ENCODE data around the gene FOXP2. TPM values are rescaled to one million over a fixed set of nuclear protein-coding genes. Genes with fewer than 3 reads are reported as not detected.

Gene FOXP2
- total RNA-seq, 1 donor from 2014 or later, result 2.1 TPM

GRCh38 chr7:114405427-114405826 is 9.2 kb upstream of the FOXP2 start:
- TF ChIP-seq, protein P1, sequence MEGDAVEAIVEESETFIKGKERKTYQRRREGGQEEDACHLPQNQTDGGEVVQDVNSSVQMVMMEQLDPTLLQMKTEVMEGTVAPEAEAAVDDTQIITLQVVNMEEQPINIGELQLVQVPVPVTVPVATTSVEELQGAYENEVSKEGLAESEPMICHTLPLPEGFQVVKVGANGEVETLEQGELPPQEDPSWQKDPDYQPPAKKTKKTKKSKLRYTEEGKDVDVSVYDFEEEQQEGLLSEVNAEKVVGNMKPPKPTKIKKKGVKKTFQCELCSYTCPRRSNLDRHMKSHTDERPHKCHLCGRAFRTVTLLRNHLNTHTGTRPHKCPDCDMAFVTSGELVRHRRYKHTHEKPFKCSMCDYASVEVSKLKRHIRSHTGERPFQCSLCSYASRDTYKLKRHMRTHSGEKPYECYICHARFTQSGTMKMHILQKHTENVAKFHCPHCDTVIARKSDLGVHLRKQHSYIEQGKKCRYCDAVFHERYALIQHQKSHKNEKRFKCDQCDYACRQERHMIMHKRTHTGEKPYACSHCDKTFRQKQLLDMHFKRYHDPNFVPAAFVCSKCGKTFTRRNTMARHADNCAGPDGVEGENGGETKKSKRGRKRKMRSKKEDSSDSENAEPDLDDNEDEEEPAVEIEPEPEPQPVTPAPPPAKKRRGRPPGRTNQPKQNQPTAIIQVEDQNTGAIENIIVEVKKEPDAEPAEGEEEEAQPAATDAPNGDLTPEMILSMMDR (IDR thresholded peaks at IDR 0.05; ENCODE audit: borderline replicate concordance), result peak; percentile 36
- H3K36me3 ChIP-seq, result no peaks in the 10 kb centered on the region
- intact Hi-C loops (cut with micrococcal nuclease), result no loop called here
- no peak overlapping the region for H3K27ac ChIP-seq (replicated peaks)
- no peaks in the 10 kb centered on the region for H3K9me3 ChIP-seq (replicated peaks)
- H3K4me3 ChIP-seq, result no peak overlapping the region
- no peak for DNase-seq
- no peaks in the 10 kb centered on the region for H3K27me3 ChIP-seq (ENCODE audit: low read depth)
- H3K4me1 ChIP-seq, result no peaks in the 10 kb centered on the region

DNA sequence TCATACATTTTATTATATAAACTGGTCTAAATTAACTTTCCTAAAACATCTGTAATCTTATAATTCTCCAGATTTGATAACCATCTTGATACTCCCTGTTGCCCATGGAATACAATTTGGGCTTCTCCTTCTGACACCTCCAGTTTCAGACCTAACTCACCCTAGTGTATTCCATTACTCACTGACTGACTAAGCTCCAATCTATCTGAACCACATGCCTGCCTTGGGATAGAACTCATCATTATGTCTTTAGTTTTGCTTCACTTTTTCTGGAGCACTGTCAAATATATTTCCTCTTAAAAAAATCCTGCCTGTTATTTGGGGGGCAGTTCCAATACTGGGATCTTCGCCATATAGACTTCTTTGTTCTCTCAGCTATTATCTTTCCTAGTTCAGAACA is 4.9 kb upstream of the FOXP2 start:
- H3K4me3 ChIP-seq, result no peak overlapping the region
- intact Hi-C loops (cut with micrococcal nuclease), result no loop called here
- H3K4me1 ChIP-seq, result no peaks in the 10 kb centered on the region
- no peak overlapping the region for H3K27ac ChIP-seq (replicated peaks)
- H3K27me3 ChIP-seq (ENCODE audit: low read depth), result no peaks in the 10 kb centered on the region
- DNase-seq, result no peak
- H3K36me3 ChIP-seq, result no peaks in the 10 kb centered on the region
- TF ChIP-seq, protein P1 (IDR thresholded peaks at IDR 0.05; ENCODE audit: borderline replicate concordance), result no peak
- H3K9me3 ChIP-seq (replicated peaks), result no peaks in the 10 kb centered on the region

DNA sequence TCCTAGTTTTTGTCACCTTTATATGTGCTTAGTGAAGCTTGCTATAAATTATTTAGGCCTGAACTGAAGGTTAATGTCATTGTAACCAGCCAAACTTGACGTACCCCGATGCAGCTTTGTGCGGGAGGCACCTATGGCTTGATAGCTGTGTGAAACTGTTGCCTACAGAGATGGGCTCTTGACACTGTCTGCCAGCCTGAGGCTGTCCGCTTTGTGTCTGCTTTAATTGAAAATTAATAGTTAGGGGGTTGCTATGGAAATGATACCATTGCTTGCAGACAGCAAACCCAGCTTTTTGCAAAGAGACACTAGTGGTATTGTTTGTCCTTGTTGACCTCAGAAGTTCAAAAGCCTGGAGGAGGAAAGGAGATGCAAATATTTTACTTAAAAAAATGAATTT is 2.1 kb upstream of the FOXP2 start:
- DNase-seq, result no peak
- Histone ChIP-seq H3K9me3 (replicated peaks) (no peaks in the 10 kb centered on the region), H3K36me3 (no peaks in the 10 kb centered on the region), H3K4me3 (no peak overlapping the region), H3K4me1 (no peaks in the 10 kb centered on the region), H3K27ac (replicated peaks) (no peak overlapping the region), H3K27me3 (ENCODE audit: low read depth) (peaks cover 5% of the 10 kb centered on the region)
- intact Hi-C loops (cut with micrococcal nuclease), result no loop called here
- TF ChIP-seq, protein P1 (IDR thresholded peaks at IDR 0.05; ENCODE audit: borderline replicate concordance), result no peak

DNA sequence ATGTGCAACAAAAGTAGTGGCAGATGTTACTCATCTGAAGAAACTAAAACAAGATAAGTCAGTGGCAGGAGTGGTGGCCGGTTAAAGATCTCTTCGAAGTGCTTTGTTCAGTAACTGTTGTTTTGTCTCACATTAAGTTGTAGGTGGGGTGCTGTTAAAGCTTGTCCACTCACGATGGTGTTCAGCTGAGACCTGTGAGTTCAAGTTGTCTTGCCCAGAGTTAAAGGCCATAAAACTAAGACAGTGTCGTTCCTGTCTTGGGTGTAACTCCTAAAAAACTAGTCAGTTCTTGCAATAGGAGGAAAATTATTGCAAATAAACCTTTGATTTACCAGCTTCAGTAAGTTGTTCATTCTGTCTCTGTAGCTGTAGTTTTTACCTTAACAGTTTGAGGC is 857 bp upstream of the FOXP2 start:
- Histone ChIP-seq H3K27me3 (ENCODE audit: low read depth) (peaks cover 5% of the 10 kb centered on the region), H3K36me3 (no peaks in the 10 kb centered on the region), H3K4me1 (no peaks in the 10 kb centered on the region), H3K4me3 (peak overlapping the region; percentile 51), H3K9me3 (replicated peaks) (no peaks in the 10 kb centered on the region), H3K27ac (replicated peaks) (peak overlapping the region; percentile 58)
- intact Hi-C loops (cut with micrococcal nuclease), result no loop called here
- no peak for DNase-seq
- TF ChIP-seq, protein P1 (IDR thresholded peaks at IDR 0.05; ENCODE audit: borderline replicate concordance), result no peak

DNA sequence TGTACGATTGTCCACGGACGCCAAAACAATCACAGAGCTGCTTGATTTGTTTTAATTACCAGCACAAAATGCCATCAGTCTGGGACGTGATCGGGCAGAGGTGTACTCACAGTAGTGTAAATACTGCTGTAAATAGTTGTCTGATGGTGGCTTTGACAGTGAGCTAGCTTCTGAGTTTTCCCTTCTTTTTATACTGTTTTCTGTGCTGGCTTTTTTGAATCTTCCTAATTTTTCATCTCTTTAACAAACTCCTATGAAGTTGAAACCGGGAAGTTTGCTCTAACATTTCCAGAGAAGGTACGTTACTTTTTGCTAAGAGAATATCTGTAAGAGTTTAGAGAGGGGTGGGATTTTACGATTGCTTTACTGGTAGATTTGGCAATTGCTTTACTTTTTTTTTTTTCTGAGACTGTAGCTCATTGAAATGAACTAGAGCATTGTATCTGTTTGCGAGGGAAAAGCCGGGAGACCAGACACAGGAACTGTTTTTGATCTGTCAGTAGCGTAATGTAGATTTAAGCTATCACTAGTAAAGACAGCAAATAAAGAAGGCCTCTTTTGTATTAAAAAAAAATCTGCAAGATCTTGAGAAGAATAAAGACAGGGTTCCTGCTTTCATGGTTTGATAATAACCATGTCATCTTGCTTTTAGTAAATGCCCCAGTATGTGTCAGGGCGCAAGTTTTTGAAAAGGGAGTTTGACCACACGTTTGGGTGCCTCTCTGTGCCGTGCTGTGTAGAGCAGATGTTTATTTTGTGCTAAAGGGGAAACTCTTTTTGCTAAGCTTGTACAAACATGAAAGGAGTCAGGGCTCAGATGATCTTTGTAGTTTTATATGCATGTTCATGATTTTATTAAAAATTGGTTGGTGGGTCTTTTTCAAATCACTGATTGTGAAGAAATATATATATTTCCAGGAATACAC is 712 bp downstream of the FOXP2 start:
- Histone ChIP-seq H3K27me3 (ENCODE audit: low read depth) (peaks cover 5% of the 10 kb centered on the region), H3K4me3 (peak overlapping the region; percentile 51), H3K9me3 (replicated peaks) (no peaks in the 10 kb centered on the region), H3K36me3 (no peaks in the 10 kb centered on the region), H3K4me1 (no peaks in the 10 kb centered on the region), H3K27ac (replicated peaks) (peak overlapping the region; percentile 58)
- TF ChIP-seq, protein P1 (IDR thresholded peaks at IDR 0.05; ENCODE audit: borderline replicate concordance), result no peak
- intact Hi-C loops (cut with micrococcal nuclease), result no loop called here
- DNase-seq, result no peak
